Adrenal gland (tissue), 12 donors: Measurements from ENCODE around the gene OR1F1. TPM values are rescaled to one million over a fixed set of nuclear protein-coding genes. Genes with fewer than 3 reads are reported as not detected.

Experiments used
- DNase-seq, 7 donors: peaks; one replicate each; pipeline ENCODE4 v3.0.0-alpha.2; 2019 to 2020
- H3K27ac ChIP-seq, 5 donors: fragments of 200-600 bp; sonication (generic) in 4 of 5; 1 replicate in 3 of 5; 2 replicates in 2 of 5; pipeline versions ENCODE4 v1.5.1 to v1.8.0; 2016 to 2020; ENCODE audit warnings: mild to moderate bottlenecking in 1 of 5
- H3K27me3 ChIP-seq: fragments of 200-600 bp; 2 replicates; pipeline ENCODE4 v1.8.0; 2021
- H3K36me3 ChIP-seq, 2 donors: fragments of 200-600 bp; replicated peaks in 1 of 2; 1 replicate in 1 of 2; 2 replicates in 1 of 2; pipeline versions ENCODE4 v1.5.1 to v1.8.0; 2018 to 2022
- H3K4me1 ChIP-seq, 2 donors: fragments of 200-600 bp; replicated peaks in 1 of 2; 1 replicate in 1 of 2; 2 replicates in 1 of 2; pipeline versions ENCODE4 v1.5.1 to v1.8.0; 2018 to 2021
- H3K4me3 ChIP-seq, 4 donors: fragments of 200-600 bp; sonication (generic) in 3 of 4; one replicate each; pipeline ENCODE4 v1.5.1; 2016 to 2018
- H3K9me3 ChIP-seq, 3 donors: fragments of 200-600 bp; sonication (generic) in 1 of 3; replicated peaks in 1 of 3; 1 replicate in 2 of 3; 2 replicates in 1 of 3; pipeline versions ENCODE4 v1.5.1 to v1.8.0; 2016 to 2021
- CTCF ChIP-seq, 6 experiments: fragments of 450-650 bp in 4 of 6; fragments of 200-600 bp in 2 of 6; sonication (generic) in 1 of 6; IDR thresholded peaks; 1 replicate in 5 of 6; 2 replicates in 1 of 6; pipeline versions ENCODE4 v1.5.1 to v1.8.0; 2016 to 2021; ENCODE audit warnings: antibody characterized with exemption in 6 of 6, mild to moderate bottlenecking in 2 of 6, moderate library complexity in 1 of 6
- POLR2A ChIP-seq, 2 donors: fragments of 450-650 bp; IDR thresholded peaks; one replicate each; pipeline ENCODE4 v1.6.1; 2017; ENCODE audit warnings: antibody characterized with exemption in 2 of 2, mild to moderate bottlenecking in 2 of 2, moderate library complexity in 1 of 2
- WGBS, 4 donors: extraction: QIAGEN DNeasy Blood & Tissue Kit in 2 of 4; methylation state at CpG; one replicate each; pipeline versions ENCODE4 v1.1.5 to v1.1.7; 2013 to 2017; 5-methylcytosine and 5-hydroxymethylcytosine counted together
- intact Hi-C, 2 donors: fragments of 100-400 bp; cut with DNase I; formaldehyde crosslinking; loops; one replicate each; pipeline versions ENCODE4 v1.14.1 to v1.15.0; 2022 to 2023
- polyA plus RNA-seq, 3 donors: library from polyadenylated mRNA; stranded (reverse); fragments of 200-250 nt in 2 of 3; fragments of 350-450 nt in 1 of 3; fragmentation: Illumina TruSeq in 1 of 3; extraction: RNeasy Lipid Tissue Mini Kit (QIAGEN cat#74804) in 1 of 3; gene quantifications; one replicate each; pipeline ENCODE4 v1.2.3, GENCODE V29; 2013 to 2014
- total RNA-seq, 9 donors: library from RNA; depleted of rRNA in 4 of 9; stranded (reverse); fragments of >200 nt in 4 of 9; fragments of 120-200 nt in 1 of 9; fragmentation: NEBNext Ultra II Directional in 1 of 9; extraction: Animal tissue kit (Norgen Biotek cat#: 25700) in 1 of 9; gene quantifications; one replicate each; pipeline versions ENCODE4 v1.1.0 to v1.2.4, GENCODE V29; 2013 to 2023
- donor health status: healthy with polysubstance abuse.
- donor health status: Bipolar disorder and iron deficiency.
- donor health status: DM: yes; HTN: yes; CAD: no.
- donor health status: DM: no; HTN: no; CAD: no.
- donor health status: DM: no; HTN: no; CAD: no.
- donor health status: DM: yes; HTN: yes; CAD: no.

The OR1F1 gene
- total and polyA plus RNA-seq, 12 donors: not detected

- intact Hi-C loops: loop anchor here in 1 of 2 donors (10.0 kb wide), 1 partner anchor 116 kb away; no protein-coding TSS in a partner anchor
- Histone ChIP-seq H3K4me3 (peak overlapping the region in 1 of 4 donors; percentile 7), H3K27me3 (peaks cover 77% of the 10 kb centered on the region), H3K27ac (no peak overlapping the region), H3K4me1 (peaks cover 0 to 9% of the 10 kb centered on the region in 2 donors), H3K36me3 (no peaks in the 10 kb centered on the region), H3K9me3 (no peaks in the 10 kb centered on the region)
- 8 to 14% (median 11%) methylated on average over 24 to 53 of the region's 53 CpGs for WGBS, 4 donors
- DNase-seq: no peak
- TF ChIP-seq POLR2A (IDR thresholded peaks at IDR 0.05) (no peak), CTCF (IDR thresholded peaks at IDR 0.05) (no peak)
These were observed 17.4 kb upstream of the OR1F1 start for GRCh38 chr16:3170440-3171180.

- intact Hi-C loops: loop anchor here in 1 of 2 donors (10.0 kb wide), 1 partner anchor 117 kb away; no protein-coding TSS in a partner anchor
- DNase-seq: peak in 1 of 7 donors; percentile 11
- H3K4me3 ChIP-seq: peak overlapping the region in 1 of 4 donors; percentile 7
- H3K36me3 ChIP-seq: no peaks in the 10 kb centered on the region
- H3K4me1 ChIP-seq: peaks cover 0 to 6% of the 10 kb centered on the region in 2 donors
- no peaks in the 10 kb centered on the region for H3K9me3 ChIP-seq
- H3K27me3 ChIP-seq: peaks cover 84% of the 10 kb centered on the region
- 6 to 13% (median 9%) methylated on average over 16 to 35 of the region's 35 CpGs for WGBS, 4 donors
- no peak overlapping the region for H3K27ac ChIP-seq
- TF ChIP-seq POLR2A (IDR thresholded peaks at IDR 0.05) (no peak), CTCF (IDR thresholded peaks at IDR 0.05) (no peak)
These were observed 16.7 kb upstream of the OR1F1 start for GRCh38 chr16:3171181-3171854.

- intact Hi-C loops: loop anchor here in 1 of 2 donors (10.0 kb wide), 1 partner anchor 117 kb away; no protein-coding TSS in a partner anchor
- H3K36me3 ChIP-seq: no peaks in the 10 kb centered on the region
- H3K4me1 ChIP-seq: peaks cover 0 to 6% of the 10 kb centered on the region in 2 donors
- no peaks in the 10 kb centered on the region for H3K9me3 ChIP-seq
- H3K4me3 ChIP-seq: no peak overlapping the region
- DNase-seq: peak in 1 of 7 donors; percentile 2
- TF ChIP-seq CTCF (IDR thresholded peaks at IDR 0.05): no peak
- TF ChIP-seq POLR2A (IDR thresholded peaks at IDR 0.05): no peak
- H3K27ac ChIP-seq: no peak overlapping the region
- 9 to 17% (median 11%) methylated on average over 16 to 41 of the region's 41 CpGs for WGBS, 4 donors
- peaks cover 91% of the 10 kb centered on the region for H3K27me3 ChIP-seq
These were observed 16.0 kb upstream of the OR1F1 start for GRCh38 chr16:3171855-3172593.
